DMS153 (cell line): ENCODE measurements around the gene HSBP1.

ENCODE experiments used
- DNase-seq: peaks from one replicate; lab custom pipeline; 2025; lab: John Stamatoyannopoulos, UW

Gene HSBP1

GRCh38 chr16:83807710-83808572 is at the start of gene HSBP1:
TSS of gene HSBP1 (plus strand) at chr16:83807978. CDS start at chr16:83808077, 99 bp downstream.
- DNase-seq: peak; percentile 83

GRCh38 chr16:83762141-83762991 is 45.4 kb upstream of the HSBP1 start:
- DNase-seq: peak; percentile 72

GRCh38 chr16:83762992-83763358 is 44.8 kb upstream of the HSBP1 start:
- DNase-seq: no peak

DNA sequence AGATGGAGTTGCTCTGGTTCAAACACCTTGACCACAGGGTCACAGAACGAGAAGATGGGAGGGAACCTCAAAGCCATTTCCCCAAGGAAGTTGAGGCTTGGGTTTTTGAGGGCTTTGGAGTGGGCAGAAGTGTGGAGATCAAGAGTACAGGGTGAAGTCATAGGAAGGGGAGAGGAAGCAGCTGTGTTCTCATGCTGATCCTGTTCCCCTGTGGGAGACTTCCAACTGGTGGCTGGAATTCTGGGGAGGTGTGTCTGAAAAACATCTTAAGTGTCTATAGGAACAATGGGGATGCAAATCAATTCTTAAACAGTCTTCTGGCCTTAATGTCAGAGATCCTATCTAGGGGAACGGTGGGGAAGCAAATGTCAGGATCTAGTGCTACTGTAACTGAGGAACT is 38.8 kb upstream of the HSBP1 start:
- no peak for DNase-seq

- DNase-seq: no peak
These were observed 38.3 kb upstream of the HSBP1 start for GRCh38 chr16:83769397-83770008.

DNA sequence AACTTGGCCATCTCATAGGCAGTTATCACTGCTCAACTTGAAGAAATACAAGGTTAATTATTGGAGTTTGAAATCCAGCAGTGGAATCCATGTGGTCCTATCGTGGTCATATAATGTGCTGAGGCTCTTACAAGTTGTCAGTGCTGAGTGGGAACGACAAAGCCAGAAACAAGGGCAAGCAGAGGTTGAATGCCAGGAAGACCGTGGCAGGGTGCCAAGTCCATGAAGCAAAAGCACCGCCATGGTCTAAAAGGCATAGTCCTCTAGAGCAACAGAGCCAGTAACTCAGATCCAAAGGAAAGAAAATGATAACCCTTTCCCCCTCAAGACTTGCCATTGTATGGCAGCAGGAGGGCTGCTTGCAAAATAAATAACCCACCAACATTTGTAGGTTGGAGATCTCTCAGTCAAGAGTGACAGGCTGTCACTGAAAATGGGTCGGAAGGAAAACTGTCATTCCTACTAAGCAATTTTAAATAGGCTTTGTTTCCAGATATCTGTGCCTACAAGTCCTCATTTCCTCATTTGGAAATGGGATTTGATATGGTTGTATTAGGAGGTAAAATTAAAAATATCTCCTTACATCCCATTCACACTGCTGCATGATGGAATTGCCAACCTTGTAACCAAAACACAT is 36.4 kb upstream of the HSBP1 start:
- DNase-seq: peak; percentile 31

- no peak for DNase-seq
These were observed 35.0 kb upstream of the HSBP1 start for GRCh38 chr16:83772806-83773205.

- no peak for DNase-seq
These were observed 33.7 kb upstream of the HSBP1 start for GRCh38 chr16:83774066-83774465.

DNA sequence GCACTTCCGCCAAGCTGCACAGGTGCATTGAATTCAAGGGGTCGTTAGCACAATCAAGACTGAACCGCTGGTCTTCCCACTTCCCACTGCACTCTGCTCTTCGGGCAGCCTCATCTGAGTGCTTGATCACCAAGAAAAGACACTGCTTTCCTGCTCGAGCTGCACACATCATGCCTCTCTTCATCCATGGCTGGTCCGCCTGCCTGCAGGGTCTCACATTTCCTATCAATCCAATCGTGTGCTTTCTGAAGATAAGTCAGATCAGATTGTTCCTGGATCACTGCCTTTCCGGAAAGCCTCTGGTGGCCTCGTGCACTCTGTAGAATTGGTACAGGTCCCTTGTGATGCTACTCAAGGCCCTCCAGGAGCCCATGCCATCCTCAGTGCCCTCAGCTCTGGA is 30.8 kb upstream of the HSBP1 start:
- DNase-seq: no peak

DNA sequence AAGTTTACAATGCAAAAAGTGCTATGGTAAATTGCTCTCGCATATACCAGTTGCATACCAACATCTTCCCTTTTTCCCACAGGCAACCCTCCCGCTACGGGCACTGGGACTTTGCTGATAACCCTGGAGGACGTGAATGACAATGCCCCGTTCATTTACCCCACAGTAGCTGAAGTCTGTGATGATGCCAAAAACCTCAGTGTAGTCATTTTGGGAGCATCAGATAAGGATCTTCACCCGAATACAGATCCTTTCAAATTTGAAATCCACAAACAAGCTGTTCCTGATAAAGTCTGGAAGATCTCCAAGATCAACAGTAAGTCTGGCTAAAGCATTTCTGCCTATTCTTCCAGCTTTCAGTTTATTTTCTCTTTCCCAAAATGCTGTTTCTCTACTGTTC is 27.9 kb upstream of the HSBP1 start:
- DNase-seq: no peak

- DNase-seq: no peak
These were observed 22.3 kb upstream of the HSBP1 start for GRCh38 chr16:83785455-83785854.

DNA sequence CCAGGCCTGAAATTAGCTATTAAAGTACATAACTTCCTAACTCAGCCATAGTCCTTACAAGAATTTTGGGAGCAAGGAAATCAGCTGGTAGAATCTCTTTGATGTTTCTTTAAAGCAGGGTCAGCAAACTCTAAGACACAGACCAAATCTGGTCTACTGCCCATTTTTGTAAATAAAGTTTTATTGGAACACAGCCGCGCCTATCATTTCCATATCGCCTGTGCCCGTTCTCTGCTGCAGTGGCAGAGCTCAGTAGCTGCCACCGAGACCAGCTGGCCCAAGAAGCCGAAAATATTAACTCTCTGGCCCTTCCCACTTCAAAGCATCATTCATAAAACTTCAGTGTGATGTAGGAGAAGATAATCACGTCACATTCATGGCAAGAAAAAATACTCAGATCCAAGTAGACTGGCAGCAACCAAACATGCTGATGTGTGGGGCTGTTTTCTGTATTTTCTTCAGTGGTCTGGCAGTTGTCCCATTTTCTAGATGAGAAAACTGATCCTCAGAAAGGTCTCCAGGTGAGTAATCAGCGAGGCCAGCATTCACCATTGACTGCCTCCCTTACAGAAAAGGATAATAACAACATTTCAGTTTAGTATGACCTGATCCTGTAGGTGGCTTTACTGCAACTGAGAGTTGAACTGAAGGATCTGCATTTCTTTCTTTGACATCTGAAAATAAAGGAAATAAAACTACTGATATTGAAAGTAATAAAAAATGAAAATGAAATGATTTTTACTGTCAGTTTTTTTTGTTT is 18.0 kb upstream of the HSBP1 start:
- DNase-seq: no peak

- DNase-seq: no peak
These were observed 15.9 kb upstream of the HSBP1 start for GRCh38 chr16:83791916-83792315.

GRCh38 chr16:83792391-83792790 is 15.4 kb upstream of the HSBP1 start:
- no peak for DNase-seq

GRCh38 chr16:83793179-83793578 is 14.6 kb upstream of the HSBP1 start:
- no peak for DNase-seq

DNA sequence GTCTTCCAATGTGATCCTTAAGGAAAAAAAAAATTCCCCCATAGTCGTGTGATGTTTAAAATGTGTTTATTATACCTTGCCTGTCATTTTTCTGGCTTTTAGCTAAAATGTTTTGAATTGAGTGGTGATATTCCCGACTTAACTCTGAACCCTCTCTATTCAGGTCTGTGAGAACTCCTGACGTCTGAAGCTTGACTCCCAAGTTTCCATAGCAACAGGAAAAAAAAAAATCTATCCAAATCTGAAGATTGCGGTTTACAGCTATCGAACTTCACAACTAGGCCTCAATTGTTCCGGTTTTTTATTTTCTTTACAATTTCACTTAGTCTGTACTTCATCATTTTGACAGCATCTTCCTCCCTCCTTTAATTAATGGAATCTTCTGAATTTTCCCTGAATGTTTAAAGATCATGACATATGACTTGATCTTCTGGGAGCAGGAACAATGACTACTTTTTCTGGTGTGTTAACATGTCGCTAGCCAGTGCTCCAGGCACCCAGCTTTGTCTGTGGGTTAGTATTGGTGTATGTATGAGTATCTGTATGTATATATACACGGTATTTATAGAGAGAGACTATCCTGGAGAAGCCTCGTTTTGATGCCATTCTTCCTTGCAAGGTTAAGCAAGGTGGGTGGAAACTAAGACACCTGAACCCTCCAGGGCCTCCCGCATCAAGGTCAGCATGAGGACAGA is 12.8 kb upstream of the HSBP1 start:
- no peak for DNase-seq

GRCh38 chr16:83797013-83797412 is 10.8 kb upstream of the HSBP1 start:
- peak; percentile 78 for DNase-seq

DNA sequence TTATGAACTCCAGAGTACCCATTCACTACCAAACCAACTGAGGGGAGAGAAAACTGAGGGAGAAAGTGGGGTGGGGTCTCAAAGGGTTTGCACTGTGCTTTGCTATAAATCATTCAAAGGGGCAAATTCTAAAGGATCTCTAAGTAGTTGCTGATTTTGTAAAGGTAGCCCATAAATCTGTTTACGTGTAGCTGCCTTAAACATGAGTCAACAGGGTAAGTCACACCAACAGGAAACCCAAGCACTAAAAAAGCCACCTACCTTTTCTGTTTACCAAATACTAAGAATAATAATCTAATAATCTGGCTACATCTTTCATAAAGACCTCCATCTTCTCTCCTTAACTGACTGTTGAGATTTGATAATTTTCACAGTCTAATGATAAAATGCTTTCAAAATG is 8.4 kb upstream of the HSBP1 start:
- DNase-seq: no peak

DNA sequence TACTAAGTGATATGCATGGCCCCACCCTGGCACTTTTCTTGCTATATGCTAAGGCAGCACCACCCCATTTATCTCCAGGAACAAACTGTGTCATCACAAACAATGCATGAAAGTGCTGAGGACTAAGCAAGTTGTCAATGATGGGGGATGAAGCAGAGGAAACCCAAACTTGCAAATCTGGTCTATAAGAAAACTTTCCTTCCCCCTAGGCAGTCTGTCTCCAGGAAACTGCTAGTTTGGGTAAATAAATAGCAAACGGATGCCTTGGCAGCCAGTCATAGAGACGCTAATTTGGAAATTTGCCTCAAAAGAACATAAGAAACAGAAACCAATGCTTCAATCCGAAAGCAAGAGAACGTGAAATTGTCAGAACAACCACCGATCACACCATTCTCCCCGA is 5.6 kb upstream of the HSBP1 start:
- DNase-seq: no peak

GRCh38 chr16:83802554-83803205 is 5.1 kb upstream of the HSBP1 start:
- no peak for DNase-seq
